HUES48 (cell line): ENCODE measurements around the gene DLEC1.

Experiments used
- H3K27ac ChIP-seq: one replicate; pipeline ENCODE4 v1.7.0; 2013; ENCODE audit warnings: low read depth, low read length, inconsistent platforms
- H3K27me3 ChIP-seq: 2 replicates; pipeline ENCODE4 v1.6.1; 2013; ENCODE audit warnings: mild to moderate bottlenecking, low read length; ENCODE audit not compliant: control insufficient read depth, insufficient read depth
- H3K36me3 ChIP-seq: 2 replicates; pipeline ENCODE4 v1.6.1; 2013; ENCODE audit warnings: low read length; ENCODE audit not compliant: control insufficient read depth, insufficient read depth
- H3K4me1 ChIP-seq: 2 replicates; pipeline ENCODE4 v1.6.1; 2013; ENCODE audit warnings: mild to moderate bottlenecking, low read length; ENCODE audit not compliant: control insufficient read depth, insufficient read depth
- H3K4me3 ChIP-seq: 2 replicates; pipeline ENCODE4 v1.5.1; 2013; ENCODE audit warnings: mild to moderate bottlenecking, low read depth, low read length
- H3K9ac ChIP-seq: 2 replicates; pipeline ENCODE4 v1.6.1; 2013; ENCODE audit warnings: mild to moderate bottlenecking, low read depth, low read length, moderate library complexity
- H3K9me3 ChIP-seq: 2 replicates; pipeline ENCODE4 v1.6.1; 2013; ENCODE audit warnings: low read length; ENCODE audit not compliant: control insufficient read depth, insufficient read depth

Gene DLEC1

DNA sequence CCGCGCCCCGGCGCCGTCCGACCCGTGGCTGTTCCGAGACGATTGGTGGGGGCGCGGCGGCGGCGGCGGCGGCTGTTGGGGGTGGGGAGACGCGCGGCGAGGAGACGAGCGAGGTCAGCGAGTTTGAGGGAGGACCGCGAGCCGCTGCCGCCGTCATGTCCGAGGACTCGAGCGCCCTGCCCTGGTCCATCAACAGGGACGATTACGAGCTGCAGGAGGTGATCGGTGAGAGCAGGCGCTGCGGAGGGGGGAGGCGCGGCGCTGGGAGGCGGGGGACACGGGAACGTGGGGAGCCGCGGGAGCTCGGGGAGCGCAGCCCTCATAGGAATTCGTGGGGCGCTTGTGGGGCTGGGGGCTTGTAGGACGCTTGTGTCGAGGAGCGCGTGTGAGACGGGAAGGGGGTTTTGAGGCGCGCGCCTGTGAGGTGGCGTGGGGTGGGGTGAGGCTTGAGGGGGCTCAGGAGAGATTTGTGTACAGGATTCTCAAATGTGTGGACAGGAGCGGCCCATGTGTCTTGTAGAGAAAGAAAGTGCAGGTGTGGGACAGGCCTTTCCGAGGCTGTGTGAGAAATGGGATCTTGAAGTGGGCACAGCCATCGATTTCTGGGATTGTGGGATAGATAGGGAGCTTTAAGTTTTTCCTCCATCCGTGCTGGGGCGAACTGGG, 126.8 kb downstream of the DLEC1 start:
- H3K36me3 ChIP-seq, result no peaks in the 10 kb centered on the region
- H3K4me1 ChIP-seq, result no peaks in the 10 kb centered on the region; the same call in 1 of the 2 replicates
- H3K27ac ChIP-seq, result peak overlapping the region; percentile 94
- no peaks in the 10 kb centered on the region; the same call in 1 of the 2 replicates for H3K9me3 ChIP-seq
- no peaks in the 10 kb centered on the region for H3K27me3 ChIP-seq
- peak overlapping the region; percentile 69 for H3K4me3 ChIP-seq
- peak overlapping the region; percentile 82 for H3K9ac ChIP-seq

DNA sequence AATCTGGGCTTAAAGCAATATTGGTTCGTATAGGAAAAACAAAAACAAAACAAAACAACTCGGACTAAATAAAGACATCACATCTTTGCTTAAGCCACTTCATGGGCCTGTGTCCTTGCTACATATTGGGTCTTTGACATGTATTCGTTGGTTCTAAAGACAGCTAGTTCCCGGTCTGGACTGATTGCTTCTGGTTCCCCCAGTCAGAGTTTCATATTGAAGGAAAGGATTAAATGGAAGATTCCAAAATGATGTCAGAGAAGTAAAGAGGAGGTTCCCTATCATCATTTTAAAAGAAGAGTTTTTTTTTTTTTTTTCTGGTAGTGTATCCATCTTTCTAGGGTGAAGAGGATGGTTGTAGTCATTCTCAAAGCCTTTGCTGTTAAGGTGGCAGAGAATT, 128.6 kb downstream of the DLEC1 start:
- Histone ChIP-seq H3K27ac (no peak overlapping the region), H3K9me3 (no peaks in the 10 kb centered on the region), H3K9ac (no peak overlapping the region), H3K36me3 (no peaks in the 10 kb centered on the region), H3K4me1 (peaks cover 4% of the 10 kb centered on the region; the same call in 1 of the 2 replicates), H3K4me3 (no peak overlapping the region), H3K27me3 (no peaks in the 10 kb centered on the region)

GRCh38 chr3:38168151-38169026, 129.4 kb downstream of the DLEC1 start:
- H3K4me3 ChIP-seq, result no peak overlapping the region
- H3K4me1 ChIP-seq, result peaks cover 8% of the 10 kb centered on the region; the same call in 1 of the 2 replicates
- no peak overlapping the region for H3K9ac ChIP-seq
- H3K27me3 ChIP-seq, result no peaks in the 10 kb centered on the region
- no peaks in the 10 kb centered on the region for H3K36me3 ChIP-seq
- no peak overlapping the region for H3K27ac ChIP-seq
- no peaks in the 10 kb centered on the region for H3K9me3 ChIP-seq

DNA sequence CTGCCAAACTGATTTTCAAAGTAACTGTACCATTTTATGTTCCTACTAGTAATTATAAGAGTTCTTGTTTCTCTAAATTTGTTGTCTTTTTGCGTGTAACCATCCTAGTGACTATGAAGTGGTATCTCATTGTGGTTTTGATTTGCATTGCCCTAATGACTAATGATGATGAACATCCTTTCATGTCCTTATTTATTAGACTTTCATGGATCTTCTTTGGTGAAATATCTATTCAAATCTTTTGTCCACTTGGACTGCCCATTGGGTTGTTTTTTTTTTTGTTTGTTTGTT, 130.0 kb downstream of the DLEC1 start:
- no peaks in the 10 kb centered on the region for H3K36me3 ChIP-seq
- peaks cover 13% of the 10 kb centered on the region for H3K4me1 ChIP-seq
- no peak overlapping the region for H3K9ac ChIP-seq
- no peak overlapping the region for H3K27ac ChIP-seq
- no peaks in the 10 kb centered on the region for H3K27me3 ChIP-seq
- no peaks in the 10 kb centered on the region for H3K9me3 ChIP-seq
- H3K4me3 ChIP-seq, result no peak overlapping the region

DNA sequence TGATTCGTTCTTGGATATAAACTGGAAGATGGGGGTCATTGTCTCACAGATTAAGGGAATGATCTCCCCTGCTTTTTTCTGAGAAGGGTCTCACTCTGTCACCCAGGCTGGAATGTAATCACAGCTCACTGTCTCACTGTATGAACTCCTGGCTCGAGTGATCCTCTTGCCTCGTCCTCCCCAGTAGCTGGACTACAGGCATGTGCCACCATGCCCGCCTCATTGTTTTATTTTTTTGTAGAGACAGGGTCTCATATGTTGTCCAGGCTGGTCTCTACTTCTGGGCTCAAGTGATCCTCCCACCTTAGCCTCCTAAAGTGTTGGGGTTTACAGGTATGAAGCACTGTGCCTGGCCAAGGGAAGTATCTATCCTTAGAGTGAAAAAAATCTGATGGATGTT, 131.7 kb downstream of the DLEC1 start:
- Histone ChIP-seq H3K27ac (no peak overlapping the region), H3K36me3 (no peaks in the 10 kb centered on the region), H3K4me3 (no peak overlapping the region), H3K27me3 (no peaks in the 10 kb centered on the region), H3K4me1 (peaks cover 15% of the 10 kb centered on the region), H3K9ac (no peak overlapping the region), H3K9me3 (no peaks in the 10 kb centered on the region)

DNA sequence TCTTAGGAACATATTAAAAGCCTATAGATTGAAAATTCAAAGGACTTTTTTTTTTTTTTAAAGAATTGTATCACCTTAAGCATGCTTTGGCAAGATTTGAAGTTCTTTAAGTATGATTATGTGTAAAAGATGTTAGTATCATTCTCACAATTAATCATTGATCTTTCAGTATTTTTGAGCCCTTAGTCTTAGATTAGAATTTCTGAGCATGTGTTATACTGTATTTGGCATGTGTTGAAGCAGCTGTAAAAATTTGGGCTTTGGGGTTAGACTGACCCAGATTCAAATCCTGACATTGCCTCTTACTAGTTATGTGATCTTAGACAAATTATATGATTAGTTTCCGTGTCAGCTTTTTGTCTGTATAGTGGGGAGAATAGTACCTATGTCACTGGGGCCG, 132.6 kb downstream of the DLEC1 start:
- Histone ChIP-seq H3K9ac (no peak overlapping the region), H3K9me3 (no peaks in the 10 kb centered on the region), H3K4me3 (no peak overlapping the region), H3K27ac (no peak overlapping the region), H3K4me1 (peaks cover 15% of the 10 kb centered on the region), H3K36me3 (no peaks in the 10 kb centered on the region), H3K27me3 (no peaks in the 10 kb centered on the region)
